T-cell (primary cell): ENCODE results near the gene TTC1. TPM values are rescaled to one million over a fixed set of nuclear protein-coding genes. Genes with fewer than 3 reads are reported as not detected.

ENCODE experiments used
- ATAC-seq, 4 experiments: fragments of 200-7000 bp in 3 of 4; fragments of 150-1000 bp in 1 of 4; cut with Tn5 transposase; replicated peaks in 1 of 4; 1 replicate in 3 of 4; 2 replicates in 1 of 4; pipeline ENCODE4 v1.10.0; 2021; ENCODE audit warnings: moderate library complexity in 3 of 4, mild to moderate bottlenecking in 2 of 4, moderate number of reproducible peaks in 1 of 4
- CTCF ChIA-PET, 2 donors: fragments of 300-600 bp; sonication (Branson Sonifier 250); formaldehyde crosslinking; loops; one replicate each; lab custom pipeline; 2022; ENCODE audit warnings: antibody characterized with exemption in 2 of 2; lab: Charles Lee
- POLR2A ChIA-PET, 2 donors: fragments of 300-600 bp; sonication (Branson Sonifier 250); formaldehyde crosslinking; loops; one replicate each; lab custom pipeline; 2022; ENCODE audit warnings: antibody characterized with exemption in 2 of 2; lab: Charles Lee
- DNase-seq, 35 experiments: peaks; one replicate each; pipeline versions ENCODE4 v3.0.0 to v3.0.0-alpha.2; 2013 to 2023
- H3K27ac ChIP-seq: one replicate; pipeline ENCODE4 v1.5.1; 2013; ENCODE audit warnings: low read length
- H3K27me3 ChIP-seq, 2 experiments: replicated peaks in 1 of 2; 1 replicate in 1 of 2; 2 replicates in 1 of 2; pipeline versions ENCODE4 v1.6.1 to v1.7.0; 2013; ENCODE audit warnings: low read length in 1 of 2, mixed read lengths in 1 of 2; ENCODE audit not compliant: control insufficient read depth in 2 of 2, insufficient read depth in 2 of 2; ENCODE audit errors: extremely low read depth in 1 of 2
- H3K36me3 ChIP-seq, 2 donors: 1 replicate in 1 of 2; 2 replicates in 1 of 2; pipeline versions ENCODE4 v1.6.1 to v1.7.0; 2013; ENCODE audit warnings: low read length in 1 of 2; ENCODE audit not compliant: control insufficient read depth in 2 of 2, insufficient read depth in 1 of 2; ENCODE audit errors: extremely low read depth in 1 of 2
- H3K4me1 ChIP-seq, 2 experiments: 1 replicate in 1 of 2; 2 replicates in 1 of 2; pipeline versions ENCODE4 v1.6.1 to v1.7.0; 2013; ENCODE audit warnings: low read length in 2 of 2, mixed read lengths in 1 of 2; ENCODE audit not compliant: insufficient read depth in 2 of 2, control insufficient read depth in 1 of 2; ENCODE audit errors: extremely low read depth in 1 of 2
- H3K4me3 ChIP-seq, 2 donors: 1 replicate in 1 of 2; 2 replicates in 1 of 2; pipeline versions ENCODE4 v1.5.1 to v1.7.0; 2013; ENCODE audit warnings: mild to moderate bottlenecking in 2 of 2, low read length in 1 of 2, moderate library complexity in 1 of 2; ENCODE audit not compliant: control insufficient read depth in 1 of 2; ENCODE audit errors: extremely low read depth in 1 of 2
- H3K9me3 ChIP-seq: 2 replicates; pipeline ENCODE4 v1.7.0; 2013
- H3K27ac Mint-ChIP-seq, 2 donors: one replicate each; pipeline ENCODE4 v1.8.0; 2020 to 2021; ENCODE audit warnings: mild to moderate bottlenecking in 2 of 2, mixed read lengths in 2 of 2
- H3K27me3 Mint-ChIP-seq, 2 donors: one replicate each; pipeline ENCODE4 v1.8.0; 2021 to 2022; ENCODE audit warnings: mixed read lengths in 2 of 2
- H3K36me3 Mint-ChIP-seq: one replicate; pipeline ENCODE4 v1.8.0; 2021; ENCODE audit warnings: mixed read lengths
- H3K4me1 Mint-ChIP-seq, 3 donors: one replicate each; pipeline ENCODE4 v1.8.0; 2020 to 2022; ENCODE audit warnings: mixed read lengths in 3 of 3, mild to moderate bottlenecking in 1 of 3
- H3K4me3 Mint-ChIP-seq, 3 donors: one replicate each; pipeline ENCODE4 v1.8.0; 2020 to 2022; ENCODE audit warnings: mild to moderate bottlenecking in 3 of 3, mixed read lengths in 3 of 3, moderate library complexity in 3 of 3
- H3K9me3 Mint-ChIP-seq, 3 donors: one replicate each; pipeline ENCODE4 v1.8.0; 2020 to 2022; ENCODE audit warnings: mixed read lengths in 3 of 3
- WGBS: methylation state at CpG from one replicate; pipeline ENCODE4 v1.1.5; 2013; ENCODE audit warnings: missing lambda C conversion rate; ENCODE audit not compliant: insufficient coverage; 5-methylcytosine and 5-hydroxymethylcytosine counted together
- total RNA-seq, 35 experiments: library from RNA in 6 of 35; stranded (reverse) in 6 of 35; fragments of 120-200 nt in 1 of 35; gene quantifications; one replicate each; pipeline versions ENCODE4 v1.2.1 to v1.2.4 and lab custom pipeline; 2013 to 2026

Gene TTC1
- total RNA-seq, 5 donors from 2014 or later (not counting 1 experiment from before 2014, with no cell fraction given) = 25.4 to 43.6 (median 37.3) TPM

DNA sequence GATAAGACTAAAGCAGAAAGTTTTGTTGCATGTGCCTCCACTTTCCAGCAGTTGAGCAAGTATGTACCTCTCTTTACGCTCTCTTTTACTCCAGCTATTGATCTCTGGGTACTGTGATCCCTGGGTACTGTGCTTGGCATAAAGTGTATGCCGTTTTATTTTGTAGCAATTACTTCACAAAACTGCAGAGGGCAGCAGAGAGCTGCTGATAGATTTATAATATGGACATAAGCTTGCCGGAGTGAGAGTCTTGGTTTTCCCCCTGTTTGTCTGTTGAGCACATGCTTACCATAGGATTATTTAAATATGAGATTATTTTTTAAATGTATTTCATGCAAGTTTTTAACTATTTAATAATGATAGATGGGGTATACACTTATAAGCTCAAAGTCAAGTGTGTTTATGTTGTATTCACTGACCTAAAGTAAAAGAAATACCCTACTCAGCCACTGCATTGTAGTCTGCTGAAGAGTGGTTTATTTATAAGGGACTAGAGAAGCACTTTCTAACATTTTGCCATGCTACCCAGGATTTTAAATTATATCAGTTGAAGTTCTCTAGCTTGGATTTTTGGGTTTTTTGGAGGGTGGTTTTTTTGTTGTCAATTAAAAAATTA is 13.0 kb downstream of the TTC1 start:
- Mint-ChIP-seq H3K4me1 (peaks cover 43 to 44% (median 43%) of the 10 kb centered on the region in 3 donors), H3K36me3 (peaks cover 26% of the 10 kb centered on the region), H3K4me3 (peak overlapping the region in 1 of 3 donors; percentile 44), H3K27me3 (no peaks in the 10 kb centered on the region), H3K9me3 (no peaks in the 10 kb centered on the region), H3K27ac (peak overlapping the region; percentile 53 to 86)
- Histone ChIP-seq H3K4me3 (no peak overlapping the region), H3K9me3 (no peaks in the 10 kb centered on the region), H3K27ac (no peak overlapping the region), H3K36me3 (peaks cover 0 to 22% of the 10 kb centered on the region in 2 donors), H3K27me3 (no peaks in the 10 kb centered on the region), H3K4me1 (peaks cover 5 to 10% of the 10 kb centered on the region in 2 experiments)
- ATAC-seq (peak; percentile 78 to 88 (median 83)), DNase-seq (peak in 32 of 35 experiments; percentile 3 to 84 (median 38))
- ChIA-PET POLR2A (interaction anchor here in 1 of 2 donors (0.8 kb wide), 1 partner anchor 328 kb away, joined by 3 read pairs; no protein-coding TSS in a partner anchor), CTCF (interaction anchor here (0.6 to 3.1 kb wide), 55 partner anchors 8 to 889 kb away, joined by 3 to 38 read pairs (median 4); partner anchors contain the start of genes TTC1 (in 2 of the 2), PTTG1 (in 1 of the 2), PWWP2A (in 1 of the 2) and SLU7 (in 1 of the 2))
- 0% methylated on average over 1 of the region's 3 CpGs for WGBS

DNA sequence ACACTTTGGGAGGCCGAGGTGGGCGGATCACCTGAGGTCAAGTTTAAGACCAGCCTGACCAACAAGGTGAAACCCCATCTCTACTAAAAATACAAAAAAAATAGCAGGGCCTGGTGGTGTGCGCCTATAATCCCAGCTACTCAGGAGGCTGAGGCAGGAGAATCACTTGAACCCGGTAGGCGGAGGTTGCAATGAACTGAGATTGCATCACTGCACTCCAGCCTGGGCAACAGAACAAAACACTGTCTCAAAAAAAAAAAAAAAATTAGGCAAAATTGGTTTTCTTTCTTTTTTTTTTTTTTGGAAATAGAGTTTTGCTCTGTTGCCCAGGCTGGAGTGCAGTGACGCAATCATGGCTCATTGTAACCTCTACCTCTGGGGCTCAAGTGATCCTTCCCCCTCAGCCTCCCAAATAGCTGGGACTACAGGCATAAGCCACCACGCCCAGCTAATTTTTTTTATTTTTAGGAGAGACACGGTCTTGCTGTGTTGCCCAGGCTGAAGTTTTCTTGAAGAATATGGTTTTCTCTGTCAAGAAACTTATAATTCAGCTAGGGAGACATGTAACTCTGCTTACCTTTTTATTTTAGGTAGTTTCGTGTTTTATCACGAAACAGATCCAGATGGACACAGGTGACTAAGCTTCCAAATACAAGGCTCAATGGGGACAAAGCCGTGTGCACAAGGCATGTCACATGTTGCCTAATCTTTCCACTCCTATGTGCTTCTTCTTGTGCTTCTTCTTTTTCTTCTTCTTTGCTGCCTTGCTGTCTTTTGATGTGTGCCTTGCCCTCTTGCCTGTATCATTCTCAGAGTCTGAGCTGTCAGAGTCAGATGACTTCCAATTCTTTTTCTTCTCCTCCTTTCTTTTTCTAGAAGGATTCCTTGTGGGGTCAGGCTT is 14.3 kb downstream of the TTC1 start:
- no peak overlapping the region for H3K27ac Mint-ChIP-seq
- Histone ChIP-seq H3K9me3 (no peaks in the 10 kb centered on the region), H3K4me3 (no peak overlapping the region), H3K4me1 (peaks cover 5 to 10% of the 10 kb centered on the region in 2 experiments), H3K36me3 (peaks cover 0 to 28% of the 10 kb centered on the region in 2 donors), H3K27ac (no peak overlapping the region), H3K27me3 (no peaks in the 10 kb centered on the region)
- ChIA-PET POLR2A (interaction anchor here in 1 of 2 donors (0.5 to 0.6 kb wide), 2 partner anchors 366 to 1062 kb away, joined by 3 to 5 read pairs; no protein-coding TSS in a partner anchor), CTCF (interaction anchor here (0.5 to 3.1 kb wide), 13 partner anchors 10 to 1796 kb away, joined by 3 to 26 read pairs (median 5); partner anchors contain the start of gene TTC1 (in 1 of the 2))
- no peak overlapping the region for H3K4me3 Mint-ChIP-seq
- peaks cover 46 to 49% (median 48%) of the 10 kb centered on the region in 3 donors for H3K4me1 Mint-ChIP-seq
- H3K27me3 Mint-ChIP-seq = no peaks in the 10 kb centered on the region
- WGBS = 96% methylated on average over 3 of the region's 11 CpGs
- H3K36me3 Mint-ChIP-seq = peaks cover 35% of the 10 kb centered on the region
- no peaks in the 10 kb centered on the region for H3K9me3 Mint-ChIP-seq
- no peak for ATAC-seq
- DNase-seq = no peak

DNA sequence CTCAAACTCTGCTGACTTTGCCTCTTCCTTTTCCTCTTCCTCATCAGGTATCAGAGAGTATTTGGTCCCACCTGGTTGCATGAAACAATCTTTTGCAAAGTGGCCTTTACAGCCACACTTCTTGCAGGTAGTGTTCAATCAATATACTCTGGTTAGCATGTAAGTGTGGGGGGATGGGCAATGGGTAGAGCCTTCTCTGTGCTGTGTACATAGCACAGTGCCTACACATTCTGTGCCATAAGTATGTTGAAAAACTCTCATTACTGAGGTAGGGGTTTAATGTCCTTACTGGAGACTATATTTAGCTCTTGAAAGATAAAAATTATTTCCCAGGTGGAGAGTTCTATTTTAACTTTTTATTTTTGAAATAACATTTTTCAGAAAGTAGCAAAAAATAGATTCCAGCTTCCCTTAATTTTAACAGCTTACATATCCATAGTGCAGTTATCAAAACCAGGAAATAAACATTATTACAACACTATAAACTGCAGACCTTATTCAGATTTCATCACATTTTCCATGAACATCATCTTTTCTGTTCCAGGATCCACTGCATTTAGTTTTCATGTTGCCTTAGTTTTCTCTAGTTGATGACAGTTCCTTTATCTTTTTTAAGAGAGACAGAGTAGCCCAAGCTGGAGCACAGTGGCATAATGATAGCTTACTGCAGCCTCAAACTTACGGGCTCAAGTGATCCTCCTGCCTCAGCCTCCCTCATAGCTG is 15.1 kb downstream of the TTC1 start:
- H3K27me3 Mint-ChIP-seq = no peaks in the 10 kb centered on the region
- H3K4me1 Mint-ChIP-seq = peaks cover 41 to 46% (median 45%) of the 10 kb centered on the region in 3 donors
- H3K9me3 Mint-ChIP-seq = no peaks in the 10 kb centered on the region
- 0% methylated on average over 1 of the region's 1 CpG for WGBS
- Histone ChIP-seq H3K27me3 (no peaks in the 10 kb centered on the region), H3K4me3 (no peak overlapping the region), H3K4me1 (peaks cover 5 to 10% of the 10 kb centered on the region in 2 experiments), H3K36me3 (peaks cover 0 to 34% of the 10 kb centered on the region in 2 donors), H3K9me3 (no peaks in the 10 kb centered on the region), H3K27ac (no peak overlapping the region)
- CTCF ChIA-PET = interaction anchor here (0.5 to 3.1 kb wide), 8 partner anchors 10 to 744 kb away, joined by 3 to 26 read pairs (median 5); partner anchors contain the start of gene TTC1 (in 1 of the 2)
- H3K27ac Mint-ChIP-seq = no peak overlapping the region
- no peak for DNase-seq
- H3K36me3 Mint-ChIP-seq = peaks cover 34% of the 10 kb centered on the region
- no peak for ATAC-seq
- POLR2A ChIA-PET = interaction anchor here in 1 of 2 donors (0.6 kb wide), 2 partner anchors 36 to 1063 kb away, joined by 3 read pairs; no protein-coding TSS in a partner anchor
- H3K4me3 Mint-ChIP-seq = no peak overlapping the region

- Histone ChIP-seq H3K4me1 (no peaks in the 10 kb centered on the region), H3K36me3 (peaks cover 0 to 31% of the 10 kb centered on the region in 2 donors), H3K9me3 (no peaks in the 10 kb centered on the region), H3K27ac (no peak overlapping the region), H3K27me3 (no peaks in the 10 kb centered on the region), H3K4me3 (no peak overlapping the region)
- Mint-ChIP-seq H3K4me3 (no peak overlapping the region), H3K4me1 (peaks cover 30 to 39% (median 34%) of the 10 kb centered on the region in 3 donors), H3K27me3 (no peaks in the 10 kb centered on the region), H3K27ac (no peak overlapping the region), H3K36me3 (peaks cover 48% of the 10 kb centered on the region), H3K9me3 (no peaks in the 10 kb centered on the region)
- ATAC-seq = no peak
- POLR2A ChIA-PET = interaction anchor here in 1 of 2 donors (0.6 kb wide), 1 partner anchor 824 kb away, joined by 3 read pairs; no protein-coding TSS in a partner anchor
- DNase-seq = no peak
- WGBS = no CpG with 5 or more reads among the region's 1 CpG
- CTCF ChIA-PET = interaction anchor here in 1 of 2 donors (0.6 kb wide), 1 partner anchor 44 kb away, joined by 4 read pairs; no protein-coding TSS in a partner anchor
Measured at GRCh38 chr5:160029004-160029403, 20.1 kb downstream of the TTC1 start.

- Mint-ChIP-seq H3K27me3 (no peaks in the 10 kb centered on the region), H3K27ac (no peak overlapping the region), H3K4me3 (no peak overlapping the region), H3K4me1 (peaks cover 33 to 38% (median 36%) of the 10 kb centered on the region in 3 donors), H3K9me3 (no peaks in the 10 kb centered on the region), H3K36me3 (peaks cover 48% of the 10 kb centered on the region)
- no peak overlapping the region for H3K27ac ChIP-seq
- ChIA-PET POLR2A (interaction anchor here in 1 of 2 donors (0.6 kb wide), 1 partner anchor 825 kb away, joined by 3 read pairs; no protein-coding TSS in a partner anchor), CTCF (interaction anchor here in 1 of 2 donors (0.6 to 0.9 kb wide), 3 partner anchors 8 to 295 kb away, joined by 3 to 4 read pairs (median 4); no protein-coding TSS in a partner anchor)
- no CpG with 5 or more reads among the region's 3 CpGs for WGBS
- DNase-seq (no peak), ATAC-seq (no peak)
- no peaks in the 10 kb centered on the region for H3K9me3 ChIP-seq
- H3K4me3 ChIP-seq = no peak overlapping the region
- peaks cover 0 to 30% of the 10 kb centered on the region in 2 donors for H3K36me3 ChIP-seq
- H3K4me1 ChIP-seq = no peaks in the 10 kb centered on the region
- H3K27me3 ChIP-seq = no peaks in the 10 kb centered on the region
Measured at GRCh38 chr5:160029540-160030139, 20.7 kb downstream of the TTC1 start.
